NCI-H748 (cell line): ENCODE data around the gene TASOR2.

Experiments
- DNase-seq: peaks from one replicate; lab custom pipeline; 2025; ENCODE audit not compliant: unreplicated experiment; lab: John Stamatoyannopoulos, UW

TASOR2 gene

DNA sequence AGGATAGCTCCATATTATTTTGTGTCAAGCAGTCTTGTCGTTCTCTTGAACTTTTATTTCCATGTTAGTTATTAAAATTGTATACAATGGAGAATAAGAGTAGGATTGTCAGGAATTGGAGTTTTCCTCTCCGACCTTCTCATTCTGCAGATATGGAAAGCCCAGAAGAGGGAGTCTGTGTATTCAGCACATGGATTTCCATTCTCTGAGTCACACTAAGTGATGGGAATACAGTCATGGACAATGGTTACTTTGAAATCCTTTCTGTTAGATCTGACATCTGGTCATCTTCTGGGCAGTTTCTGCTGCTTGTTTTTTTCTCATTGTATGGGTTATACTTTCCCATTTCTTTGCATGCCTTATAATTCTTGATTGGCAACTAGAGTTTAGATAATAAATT, 5.0 kb upstream of the TASOR2 start:
- DNase-seq = no peak

DNA sequence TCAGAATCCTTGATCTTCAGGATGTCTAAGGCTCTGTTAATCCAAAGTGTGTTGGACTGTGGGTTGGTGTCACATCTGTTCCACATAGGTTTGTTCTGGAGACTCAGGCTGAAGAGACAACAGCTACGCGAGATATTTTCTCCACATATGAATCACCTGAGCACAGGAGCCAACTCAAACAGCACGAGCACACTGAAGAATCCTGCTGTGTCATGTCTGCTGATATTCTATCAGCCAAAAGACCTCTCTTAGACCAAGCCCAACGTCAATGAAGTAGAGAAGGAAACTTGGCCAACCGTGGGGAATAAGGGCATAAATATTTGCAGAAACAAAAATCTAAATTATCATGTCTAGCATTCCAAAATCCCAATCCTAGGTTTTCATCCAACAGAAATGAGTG, 2.7 kb upstream of the TASOR2 start:
- DNase-seq = no peak

- no peak for DNase-seq
These were observed 1.6 kb upstream of the TASOR2 start for GRCh38 chr10:5683065-5683464.

DNA sequence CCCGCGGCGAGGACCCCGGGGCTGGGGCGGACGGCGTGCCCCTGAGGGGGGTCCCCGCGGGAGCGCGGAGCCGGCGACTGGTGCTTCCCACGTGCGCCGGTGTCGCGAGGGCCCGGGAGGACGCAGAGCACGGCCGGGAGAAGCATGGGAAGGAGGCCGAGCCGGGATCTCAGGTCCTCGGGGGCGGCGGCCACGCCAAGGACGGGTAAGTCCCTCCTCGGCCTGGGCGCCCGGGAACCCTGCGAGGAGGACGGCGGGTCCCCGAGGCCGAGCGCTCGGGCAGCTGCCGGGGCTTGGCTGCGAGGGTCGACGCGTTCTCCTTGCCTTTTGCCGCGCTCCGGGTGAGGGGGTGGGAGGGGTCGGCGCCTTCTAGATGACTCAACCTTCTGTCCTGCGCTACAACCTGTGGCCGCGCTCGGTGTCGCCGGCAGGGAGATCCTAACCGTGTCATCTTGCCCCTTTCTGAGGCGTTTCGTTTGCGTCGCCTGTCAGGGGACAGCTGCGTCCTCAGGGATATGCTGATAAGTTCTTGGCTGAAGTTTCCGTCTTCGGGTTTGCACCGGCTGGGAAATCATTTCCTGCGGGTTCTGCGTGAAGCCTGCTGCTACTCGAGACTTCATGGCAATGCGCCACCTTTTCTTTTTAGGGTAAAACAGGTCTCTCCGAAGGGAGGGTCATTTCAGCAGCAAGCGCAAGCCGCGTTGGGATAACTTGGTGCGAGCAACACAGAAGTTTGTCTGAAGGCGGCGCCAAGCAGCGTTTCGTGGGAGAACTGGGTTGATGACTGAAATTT, 529 bp downstream of the TASOR2 start:
- DNase-seq = peak; percentile 56

DNA sequence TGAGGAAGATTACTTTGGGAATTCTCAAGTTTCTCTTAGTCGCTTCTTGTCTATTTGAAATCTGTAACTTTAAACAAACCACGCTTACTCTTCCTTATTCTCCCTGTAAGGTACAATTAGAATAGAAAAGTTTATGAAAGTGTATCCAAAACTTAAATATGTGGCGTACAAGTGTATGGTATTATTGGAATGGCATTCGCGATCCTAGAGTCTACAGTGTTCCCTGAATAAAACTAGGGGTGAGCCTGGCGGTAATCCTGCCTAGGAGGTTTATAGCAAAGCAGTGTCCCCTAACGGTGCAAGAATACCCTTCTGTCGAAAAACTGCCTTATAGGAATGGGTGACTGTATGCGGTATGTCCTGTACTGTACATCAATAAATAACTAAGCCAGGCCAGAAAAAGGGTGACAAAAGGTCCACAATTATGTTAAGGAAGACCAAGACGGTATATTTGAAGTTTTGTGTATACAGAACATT, 1.2 kb downstream of the TASOR2 start:
- no peak for DNase-seq

DNA sequence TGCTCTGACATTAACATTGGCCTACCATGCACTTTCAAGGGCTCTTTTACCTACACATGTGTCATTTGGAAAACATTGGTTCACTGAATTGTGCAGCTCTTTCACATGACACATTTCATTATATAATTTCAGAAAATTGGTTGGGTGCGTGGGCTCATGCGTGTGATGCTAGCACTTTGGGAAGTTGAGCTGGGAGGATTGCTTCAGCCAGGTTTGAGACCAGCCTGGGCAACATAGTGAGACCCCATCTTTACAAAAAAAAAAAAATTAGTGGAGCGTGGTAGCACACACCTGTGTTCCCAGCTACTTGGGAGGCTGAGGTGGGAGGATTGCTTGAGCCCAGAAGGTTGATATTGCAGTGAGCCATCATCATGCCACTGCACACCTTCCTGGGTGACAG, 3.9 kb downstream of the TASOR2 start:
- DNase-seq = no peak

GRCh38 chr10:5691786-5692185, 7.1 kb downstream of the TASOR2 start:
- DNase-seq = no peak

DNA sequence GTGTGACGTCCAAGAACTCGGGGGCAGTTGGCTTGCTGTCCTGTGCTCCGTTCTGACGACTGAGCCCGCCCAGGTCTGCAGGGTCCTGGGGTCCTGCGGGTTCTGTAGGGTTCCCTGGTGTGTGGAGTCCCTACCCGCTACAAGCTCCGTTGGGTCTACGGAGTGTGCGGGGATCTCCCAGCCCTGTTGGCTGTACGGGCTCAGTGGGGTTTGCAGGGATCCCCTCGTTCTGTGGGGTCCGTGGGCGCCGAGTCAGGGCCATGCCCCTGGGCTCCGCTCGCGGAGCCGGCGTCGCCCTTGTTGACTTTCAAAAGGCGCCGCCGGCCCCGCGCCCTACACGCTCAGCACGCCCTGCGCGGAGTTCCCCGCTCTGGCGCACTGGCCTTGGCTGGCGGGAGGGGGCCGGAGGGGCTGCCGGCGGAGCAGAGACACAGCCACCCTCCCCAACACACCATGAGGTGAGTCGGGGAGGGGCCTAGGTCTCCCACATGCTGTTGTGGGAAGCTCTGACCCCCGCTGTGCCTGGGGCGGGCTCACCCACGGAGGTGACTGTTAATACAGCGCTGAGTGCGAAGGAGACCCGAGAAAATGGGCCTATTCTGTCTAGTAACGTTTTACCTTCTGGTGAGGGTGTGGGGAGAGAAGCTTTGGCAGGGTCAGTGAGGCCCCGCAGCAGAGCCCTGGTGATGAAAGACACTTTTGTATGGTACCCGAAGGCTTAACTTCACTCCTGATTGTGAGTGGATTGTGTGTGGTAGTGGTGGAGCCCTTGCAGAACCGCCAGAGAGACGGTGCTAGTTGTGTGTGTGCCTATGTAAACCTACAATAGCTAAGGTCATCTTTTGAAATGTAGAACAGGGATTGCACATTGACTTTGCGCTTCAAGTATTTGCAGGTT, 8.1 kb downstream of the TASOR2 start:
- DNase-seq = peak; percentile 50

GRCh38 chr10:5694573-5694972, 9.9 kb downstream of the TASOR2 start:
- no peak for DNase-seq

GRCh38 chr10:5697342-5697741, 12.7 kb downstream of the TASOR2 start:
- DNase-seq = no peak

- DNase-seq = no peak
These were observed 13.4 kb downstream of the TASOR2 start for GRCh38 chr10:5698062-5698461.

- no peak for DNase-seq
These were observed 23.7 kb downstream of the TASOR2 start for GRCh38 chr10:5708356-5708755.

DNA sequence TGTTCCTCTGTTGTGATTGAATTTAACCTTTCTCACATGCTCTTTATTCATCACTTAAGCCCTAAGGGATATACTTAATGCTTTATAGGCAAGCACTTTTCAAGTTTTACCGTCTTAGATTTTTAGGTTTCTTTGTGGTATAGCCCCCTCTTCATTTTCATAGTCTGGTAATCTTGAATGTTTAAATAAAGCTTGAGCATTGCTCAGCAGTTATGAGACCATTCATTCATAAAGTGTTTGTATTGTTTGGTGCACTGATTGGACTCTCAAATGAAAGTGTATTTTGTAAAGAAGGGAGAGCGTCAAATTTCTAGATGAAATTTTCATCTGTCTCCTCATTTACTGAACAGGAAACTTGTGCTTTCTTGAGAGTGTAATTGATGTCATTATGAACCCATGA, 25.2 kb downstream of the TASOR2 start:
- no peak for DNase-seq

GRCh38 chr10:5710859-5711258, 26.2 kb downstream of the TASOR2 start:
- DNase-seq = no peak

DNA sequence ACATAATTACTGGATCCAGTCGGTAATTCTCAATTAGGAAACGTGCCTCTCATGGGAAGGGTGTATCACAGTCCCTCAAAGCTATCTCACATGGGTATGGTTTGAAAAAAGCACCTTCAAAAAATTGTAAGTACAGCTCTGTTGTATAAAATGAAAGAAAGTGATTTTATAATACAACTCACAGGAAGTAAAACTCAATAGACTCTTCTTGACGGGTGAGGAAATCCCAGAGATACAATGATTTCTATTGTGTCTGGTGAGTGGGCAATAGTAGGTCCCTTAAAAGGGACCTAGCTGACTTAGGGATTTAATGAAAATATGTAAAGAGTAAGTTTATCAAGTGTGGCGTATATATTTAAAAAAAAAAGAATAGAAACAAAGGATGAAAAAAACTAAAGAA, 27.0 kb downstream of the TASOR2 start:
- no peak for DNase-seq

- no peak for DNase-seq
These were observed 34.9 kb downstream of the TASOR2 start for GRCh38 chr10:5719546-5719945.

GRCh38 chr10:5720182-5720581, 35.5 kb downstream of the TASOR2 start:
- DNase-seq = no peak

- DNase-seq = no peak
These were observed 39.1 kb downstream of the TASOR2 start for GRCh38 chr10:5723692-5724091.

DNA sequence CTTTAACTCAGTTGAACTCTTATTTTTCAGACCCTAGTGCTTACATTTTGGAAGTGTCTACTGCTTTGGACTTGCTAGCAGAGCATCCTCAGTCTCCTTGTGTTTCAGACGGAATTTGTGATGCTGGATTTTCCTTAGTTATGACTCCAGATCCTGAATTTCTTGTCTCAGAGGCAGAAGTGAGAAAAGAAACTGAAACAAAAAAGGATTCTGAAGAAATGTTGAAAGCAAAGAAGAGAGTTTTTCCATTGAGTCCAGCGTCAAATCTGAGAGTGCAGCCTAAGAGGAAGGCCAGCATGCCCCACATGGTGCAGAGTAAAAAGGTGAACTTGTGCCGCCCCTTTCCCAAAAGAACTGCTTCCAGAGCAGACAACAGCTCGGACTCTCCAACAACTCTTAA, 46.1 kb downstream of the TASOR2 start:
- DNase-seq = no peak

- DNase-seq = no peak
These were observed 46.9 kb downstream of the TASOR2 start for GRCh38 chr10:5731559-5731958.

DNA sequence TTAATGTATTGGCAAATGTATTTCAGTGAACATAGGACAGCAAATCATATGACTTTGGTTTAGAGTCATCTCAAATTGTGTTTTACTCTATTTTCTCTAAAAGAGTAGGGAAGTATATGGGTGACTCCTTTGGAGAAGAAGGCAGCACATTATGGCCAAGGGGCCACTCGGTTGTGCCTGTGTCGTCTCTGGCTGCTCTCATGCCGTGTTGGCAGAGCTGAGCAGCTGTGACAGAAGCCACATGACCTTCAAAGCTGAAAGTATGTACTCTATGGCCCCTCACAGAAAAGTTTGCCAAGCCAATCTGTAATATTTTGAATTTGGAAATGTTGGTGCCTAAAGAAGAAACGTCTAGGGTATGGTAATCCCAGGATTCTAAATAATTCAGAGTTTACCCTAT, 47.5 kb downstream of the TASOR2 start:
- no peak for DNase-seq
